Tibial artery (tissue), 4 donors: ENCODE data around the gene FDXR.
A peak's percentile ranks its signal among the peaks of the same experiment; 100 is the strongest.

Source experiments
- DNase-seq, 2 donors: peaks; one replicate each; pipeline ENCODE4 v3.0.0-alpha.2; 2019
- H3K27ac ChIP-seq, 2 donors: fragments of 200-600 bp; sonication (generic) in 1 of 2; 1 replicate in 1 of 2; 2 replicates in 1 of 2; pipeline ENCODE4 v1.5.1; 2018 to 2019; ENCODE audit warnings: mild to moderate bottlenecking in 1 of 2
- H3K27me3 ChIP-seq, 2 donors: fragments of 200-600 bp; sonication (generic) in 1 of 2; one replicate each; pipeline versions ENCODE4 v1.5.1 to v1.6.0; 2016 to 2019
- H3K36me3 ChIP-seq, 3 donors: fragments of 200-600 bp; sonication (generic) in 2 of 3; one replicate each; pipeline ENCODE4 v1.5.1; 2016 to 2019; ENCODE audit warnings: mild to moderate bottlenecking in 2 of 3
- H3K4me1 ChIP-seq, 4 donors: fragments of 200-600 bp; sonication (generic) in 2 of 4; 1 replicate in 3 of 4; 2 replicates in 1 of 4; pipeline ENCODE4 v1.5.1; 2016 to 2019
- H3K4me3 ChIP-seq, 2 donors: fragments of 200-600 bp; sonication (generic) in 1 of 2; 1 replicate in 1 of 2; 2 replicates in 1 of 2; pipeline ENCODE4 v1.5.1; 2018 to 2019; ENCODE audit warnings: mild to moderate bottlenecking in 2 of 2
- H3K9me3 ChIP-seq, 3 donors: fragments of 200-600 bp; sonication (generic) in 1 of 3; one replicate each; pipeline ENCODE4 v1.5.1; 2016 to 2019
- intact Hi-C: fragments of 100-400 bp; cut with DNase I; formaldehyde crosslinking; loops from one replicate; pipeline ENCODE4 v1.15.0; 2023; ENCODE audit warnings: low total_unique reads
- TF ChIP-seq, protein P1 (sequence below), 2 experiments: fragments of 200-600 bp in 1 of 2; fragments of 450-650 bp in 1 of 2; IDR thresholded peaks; one replicate each; pipeline ENCODE4 v1.5.1; 2017 to 2019; ENCODE audit warnings: antibody characterized with exemption in 2 of 2, mild to moderate bottlenecking in 1 of 2, moderate library complexity in 1 of 2

FDXR gene

GRCh38 chr17:74872313-74873036 lies at the start of gene FDXR:
FDXR (minus strand) TSS chr17:74872994; CDS start chr17:74872944, 50 bp downstream.
- TF ChIP-seq, protein P1, sequence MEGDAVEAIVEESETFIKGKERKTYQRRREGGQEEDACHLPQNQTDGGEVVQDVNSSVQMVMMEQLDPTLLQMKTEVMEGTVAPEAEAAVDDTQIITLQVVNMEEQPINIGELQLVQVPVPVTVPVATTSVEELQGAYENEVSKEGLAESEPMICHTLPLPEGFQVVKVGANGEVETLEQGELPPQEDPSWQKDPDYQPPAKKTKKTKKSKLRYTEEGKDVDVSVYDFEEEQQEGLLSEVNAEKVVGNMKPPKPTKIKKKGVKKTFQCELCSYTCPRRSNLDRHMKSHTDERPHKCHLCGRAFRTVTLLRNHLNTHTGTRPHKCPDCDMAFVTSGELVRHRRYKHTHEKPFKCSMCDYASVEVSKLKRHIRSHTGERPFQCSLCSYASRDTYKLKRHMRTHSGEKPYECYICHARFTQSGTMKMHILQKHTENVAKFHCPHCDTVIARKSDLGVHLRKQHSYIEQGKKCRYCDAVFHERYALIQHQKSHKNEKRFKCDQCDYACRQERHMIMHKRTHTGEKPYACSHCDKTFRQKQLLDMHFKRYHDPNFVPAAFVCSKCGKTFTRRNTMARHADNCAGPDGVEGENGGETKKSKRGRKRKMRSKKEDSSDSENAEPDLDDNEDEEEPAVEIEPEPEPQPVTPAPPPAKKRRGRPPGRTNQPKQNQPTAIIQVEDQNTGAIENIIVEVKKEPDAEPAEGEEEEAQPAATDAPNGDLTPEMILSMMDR (IDR thresholded peaks at IDR 0.05): no peak
- no peak for DNase-seq

DNA sequence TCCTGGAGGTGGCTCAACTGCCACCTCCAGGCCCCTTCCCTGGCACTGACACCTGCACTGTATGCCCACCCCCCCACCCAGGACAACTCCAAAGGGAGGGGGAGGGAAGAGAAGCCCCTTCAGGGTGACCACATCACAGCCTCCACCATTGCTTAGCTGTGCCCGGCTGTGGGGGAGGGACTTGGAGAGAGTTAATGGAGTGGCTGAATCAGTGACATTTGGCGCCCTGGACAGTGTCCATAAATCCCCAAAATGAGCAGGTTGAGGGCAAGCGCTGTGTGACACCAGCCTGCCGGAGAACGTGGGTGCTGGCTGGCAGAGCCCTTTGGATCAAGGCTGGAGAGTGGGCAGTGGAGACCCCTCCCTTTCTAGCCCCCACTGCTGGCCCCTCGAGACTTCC lies 49.4 kb upstream of the FDXR start:
- Histone ChIP-seq H3K4me3 (no peak overlapping the region), H3K27me3 (peaks cover 5 to 89% of the 10 kb centered on the region in 2 donors), H3K36me3 (no peaks in the 10 kb centered on the region), H3K9me3 (no peaks in the 10 kb centered on the region), H3K27ac (no peak overlapping the region), H3K4me1 (peaks cover 0 to 25% (median 22%) of the 10 kb centered on the region in 4 donors)
- no peak for DNase-seq
- intact Hi-C loops: no loop called here
- TF ChIP-seq, protein P1 (IDR thresholded peaks at IDR 0.05): no peak

More at GRCh38 chr17:74872313-74873036, at the start of gene FDXR:
- peak within 1 kb of the TSS; percentile 89 to 94 for H3K27ac ChIP-seq
- H3K4me1 ChIP-seq: peaks cover 0 to 18% (median 13%) of the 10 kb centered on the region in 4 donors
- intact Hi-C loops: no loop called here
- H3K36me3 ChIP-seq: no peaks in the 10 kb centered on the region
- H3K9me3 ChIP-seq: no peaks in the 10 kb centered on the region
- H3K27me3 ChIP-seq: peaks cover 0 to 3% of the 10 kb centered on the region in 2 donors
- H3K4me3 ChIP-seq: peak within 1 kb of the TSS; percentile 64 to 69

DNA sequence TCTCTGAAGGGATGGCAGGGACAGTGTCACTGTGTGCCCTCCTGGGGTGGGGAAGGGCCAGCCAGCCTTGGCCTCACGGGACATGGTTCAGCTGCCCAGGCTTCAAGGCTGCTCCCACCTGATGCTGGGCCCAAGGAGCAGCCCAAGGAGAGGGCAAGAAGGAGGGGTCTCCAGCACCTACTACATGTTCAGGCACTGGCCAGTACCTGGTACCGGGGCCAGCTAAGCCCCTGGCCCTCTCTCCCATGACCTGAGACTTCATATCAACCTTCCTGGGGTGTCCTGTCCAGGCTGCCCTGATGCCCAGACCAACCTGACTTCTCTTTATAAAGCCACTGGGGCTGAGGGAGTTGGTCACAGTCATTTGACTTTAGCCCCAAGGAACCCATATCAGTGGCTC lies 49.0 kb upstream of the FDXR start:
- TF ChIP-seq, protein P1 (IDR thresholded peaks at IDR 0.05): no peak
- Histone ChIP-seq H3K36me3 (no peaks in the 10 kb centered on the region), H3K4me3 (no peak overlapping the region), H3K27me3 (peaks cover 5 to 89% of the 10 kb centered on the region in 2 donors), H3K9me3 (no peaks in the 10 kb centered on the region), H3K4me1 (peaks cover 0 to 25% (median 22%) of the 10 kb centered on the region in 4 donors), H3K27ac (no peak overlapping the region)
- DNase-seq: no peak
- intact Hi-C loops: no loop called here

DNA sequence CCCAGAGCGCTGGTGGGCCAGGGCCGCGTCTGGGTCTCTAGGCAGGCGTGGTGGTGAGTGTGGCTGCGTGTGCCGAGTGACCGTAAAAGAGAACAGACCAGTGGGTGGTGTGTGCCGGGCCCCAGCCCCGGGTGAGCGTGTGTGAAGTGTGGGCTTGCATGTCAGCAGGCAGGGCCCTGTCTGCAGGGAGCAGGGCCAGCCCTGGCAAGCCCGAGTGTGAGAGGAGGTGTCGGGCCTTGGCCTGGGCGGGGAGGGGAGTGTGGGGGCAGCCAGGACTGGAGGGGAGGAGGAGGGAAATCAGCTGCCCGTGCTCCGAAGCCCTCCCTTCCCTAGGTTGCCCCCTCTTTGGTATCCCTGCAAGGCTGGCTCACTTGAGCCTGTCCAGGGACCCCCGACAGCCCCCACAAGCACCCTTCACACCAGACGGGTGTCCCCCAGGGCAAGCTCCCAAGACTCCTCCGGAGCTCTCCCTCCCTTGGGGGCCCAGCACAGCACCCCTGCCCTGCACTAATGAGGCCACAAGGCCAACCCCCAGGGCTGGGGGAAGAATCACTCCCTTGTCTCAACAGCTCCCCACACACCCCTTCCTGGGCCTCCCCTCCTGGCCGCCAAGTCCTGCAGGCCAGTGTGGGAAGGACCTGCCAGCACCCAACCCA lies 48.4 kb upstream of the FDXR start:
- H3K27ac ChIP-seq: no peak overlapping the region
- peaks cover 5 to 93% of the 10 kb centered on the region in 2 donors for H3K27me3 ChIP-seq
- no peak overlapping the region for H3K4me3 ChIP-seq
- H3K9me3 ChIP-seq: no peaks in the 10 kb centered on the region
- DNase-seq: no peak
- intact Hi-C loops: no loop called here
- TF ChIP-seq, protein P1 (IDR thresholded peaks at IDR 0.05): no peak
- peaks cover 0 to 25% (median 22%) of the 10 kb centered on the region in 4 donors for H3K4me1 ChIP-seq
- H3K36me3 ChIP-seq: no peaks in the 10 kb centered on the region

GRCh38 chr17:74920642-74921025 lies 47.8 kb upstream of the FDXR start:
- Histone ChIP-seq H3K27ac (no peak overlapping the region), H3K27me3 (peaks cover 5 to 93% of the 10 kb centered on the region in 2 donors), H3K9me3 (no peaks in the 10 kb centered on the region), H3K4me3 (no peak overlapping the region), H3K4me1 (peaks cover 0 to 25% (median 22%) of the 10 kb centered on the region in 4 donors), H3K36me3 (no peaks in the 10 kb centered on the region)
- no peak for DNase-seq
- TF ChIP-seq, protein P1 (IDR thresholded peaks at IDR 0.05): no peak
- intact Hi-C loops: no loop called here
